Colon (tissue), 2 donors: Measurements from ENCODE around the gene TMEM8B.

ENCODE experiments used
- FAIRE-seq: peaks from 2 replicates; lab custom pipeline; 2012; peaks lifted over from hg19 to GRCh38; lab: Jason Lieb, UNC
- donor health status: control.
- donor health status: control.

Gene TMEM8B

DNA sequence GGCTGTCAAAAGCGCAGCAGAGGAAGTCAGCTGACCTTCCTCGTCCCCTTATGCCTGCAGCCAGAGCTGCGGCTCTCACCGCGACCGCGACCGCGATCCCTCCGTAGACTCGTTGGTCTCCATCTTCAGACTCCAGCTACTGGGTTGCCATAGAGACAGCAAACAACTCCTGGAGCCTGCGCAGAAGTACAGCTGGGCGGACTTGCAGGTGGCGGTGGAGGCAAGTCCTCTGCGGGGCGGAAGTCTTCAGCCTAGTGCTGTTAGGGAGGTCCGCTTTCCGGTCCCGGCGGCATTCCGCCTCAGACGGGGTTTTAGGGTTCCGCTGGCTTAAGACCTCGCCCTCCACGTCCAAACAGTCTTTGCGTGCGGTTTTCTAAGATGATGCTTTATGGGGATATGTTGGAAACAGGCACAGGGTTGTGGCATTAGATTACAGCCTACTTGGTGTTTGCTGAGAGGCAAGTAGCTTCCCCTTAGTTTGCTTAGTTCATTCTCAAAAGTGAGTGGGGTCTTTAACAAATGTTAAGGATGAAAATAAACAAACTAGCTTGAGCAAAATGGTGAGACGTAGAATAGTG, 16.9 kb upstream of the TMEM8B start, which contains the start of gene SPAG8:
Gene SPAG8 (minus strand): TSS at position 238 of the 578 bp plus-strand sequence. CDS start 115 bp downstream, at position 123.
- peak; percentile 14 for FAIRE-seq

DNA sequence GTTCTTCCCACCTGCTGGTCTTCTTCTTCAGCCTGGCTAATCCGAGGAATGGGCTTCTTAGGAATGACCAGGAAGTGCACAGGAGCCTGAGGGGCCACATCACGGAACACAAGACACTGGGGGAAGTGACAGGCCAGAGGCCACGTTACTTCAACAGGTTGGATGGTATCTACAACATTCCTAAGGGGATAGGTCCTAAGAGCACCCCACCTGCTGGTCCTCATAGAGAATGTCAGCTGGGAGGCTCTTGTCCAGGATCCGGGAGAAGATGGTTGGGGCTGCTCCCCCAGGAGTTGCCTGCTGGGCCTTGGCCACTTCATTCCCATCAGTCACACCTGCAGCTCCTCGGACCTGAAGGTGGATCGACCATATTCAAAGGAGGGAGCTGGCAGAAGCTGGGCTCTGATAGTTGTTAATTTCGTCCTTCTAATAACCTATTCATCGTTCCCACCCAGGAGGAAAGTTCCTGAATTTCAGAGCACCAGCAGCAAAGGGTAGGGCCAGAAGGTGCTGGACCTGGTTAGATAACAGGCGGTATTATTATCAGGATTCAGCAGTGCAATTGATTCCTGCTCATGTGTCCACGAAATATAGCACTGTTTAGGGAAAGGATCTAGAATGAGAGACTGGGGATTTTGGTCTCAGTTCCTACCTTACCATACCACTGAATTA, 15.5 kb upstream of the TMEM8B start:
- FAIRE-seq = no peak

DNA sequence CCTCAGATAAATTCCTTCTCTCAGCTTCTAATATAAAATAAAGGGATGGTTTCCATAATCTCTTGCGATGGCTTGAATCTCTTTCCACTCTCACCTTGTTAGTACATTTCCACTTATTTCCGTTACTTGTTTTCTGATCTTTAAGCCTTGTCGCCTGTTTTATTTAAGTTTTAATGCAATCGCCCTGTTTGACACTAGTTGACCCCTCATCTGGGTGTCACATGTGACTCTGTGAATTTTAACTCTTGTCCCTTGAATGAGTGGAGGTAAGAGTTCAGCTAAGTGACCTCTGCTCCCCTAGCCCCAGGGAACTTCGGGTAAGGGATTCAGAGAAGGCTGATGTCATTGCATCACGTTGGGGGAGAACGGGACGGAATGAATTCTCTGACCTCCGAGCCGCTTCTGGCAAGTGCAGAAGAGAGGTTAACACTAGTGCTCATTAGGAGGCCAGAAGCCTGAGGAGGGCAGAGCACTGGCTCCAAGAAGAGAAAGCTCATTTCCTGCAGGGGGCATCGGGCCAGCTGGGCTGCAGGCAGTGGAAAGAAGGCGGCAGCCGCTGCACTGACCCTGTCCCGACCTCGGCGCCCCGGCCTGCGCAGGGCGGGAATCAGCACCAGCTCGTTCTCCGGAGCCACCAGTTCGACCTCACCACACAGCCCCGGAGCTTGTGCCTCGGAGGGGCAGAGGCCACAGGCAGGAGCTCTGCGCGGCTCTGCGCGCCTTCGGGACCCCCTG, 14.8 kb upstream of the TMEM8B start:
- no peak for FAIRE-seq

DNA sequence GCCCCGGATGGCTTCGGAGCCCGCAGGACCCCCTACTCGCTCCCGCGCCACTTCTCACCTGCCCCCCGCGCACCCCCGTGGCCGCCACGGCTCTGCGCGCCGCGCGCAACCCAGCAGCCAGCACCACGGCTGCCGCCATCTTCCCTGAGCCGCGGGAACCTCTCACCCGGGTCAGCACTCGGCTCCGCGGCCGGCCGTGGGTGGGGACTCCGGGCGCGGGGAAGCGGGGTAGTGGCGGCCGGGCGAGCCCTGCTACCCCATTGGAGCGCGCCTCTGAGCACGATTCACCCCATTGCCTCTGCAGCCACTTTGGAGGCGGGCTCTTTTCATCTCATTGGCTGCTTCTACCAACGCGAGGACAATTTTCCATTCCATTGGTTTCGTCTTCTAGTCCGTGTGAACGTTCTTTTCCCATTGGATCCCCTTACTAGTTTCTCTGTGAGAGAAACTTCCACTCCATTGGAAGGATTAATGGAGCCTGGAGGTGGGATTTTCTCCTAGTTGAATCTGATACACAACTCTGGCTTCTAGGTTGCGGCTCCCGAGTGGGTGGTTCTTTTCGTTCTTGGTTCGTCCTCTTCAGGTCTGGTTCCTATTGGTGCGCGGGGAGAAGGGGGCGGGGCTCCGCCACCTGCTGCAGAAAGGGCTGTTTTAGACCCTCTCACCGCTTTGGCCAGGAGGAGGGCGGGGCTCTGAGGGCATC, 14.0 kb upstream of the TMEM8B start, which contains the start of gene HINT2:
Gene HINT2 (minus strand): TSS at position 202 of the 703 bp plus-strand sequence. CDS start 63 bp downstream, at position 139.
- FAIRE-seq = peak; percentile 84

DNA sequence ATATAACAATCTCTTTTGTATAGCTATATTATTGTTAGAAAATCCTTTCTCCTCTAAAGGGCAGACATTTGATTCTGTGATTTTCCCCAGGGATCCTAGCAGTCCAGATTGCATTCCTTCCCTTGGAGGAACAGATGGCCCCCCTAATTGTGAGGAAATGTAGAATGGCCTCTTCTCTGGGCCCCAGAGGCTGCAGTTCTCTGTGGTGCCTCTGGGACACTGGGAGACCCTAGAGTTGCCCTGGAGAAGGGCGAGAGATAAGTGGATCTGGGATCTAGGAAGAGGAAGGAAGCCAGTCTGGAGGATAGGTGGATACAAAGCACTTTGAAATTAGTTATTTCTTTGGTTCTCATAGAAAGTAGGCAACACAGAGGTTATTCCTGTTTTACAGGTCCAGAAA, 12.3 kb upstream of the TMEM8B start:
- FAIRE-seq = no peak

DNA sequence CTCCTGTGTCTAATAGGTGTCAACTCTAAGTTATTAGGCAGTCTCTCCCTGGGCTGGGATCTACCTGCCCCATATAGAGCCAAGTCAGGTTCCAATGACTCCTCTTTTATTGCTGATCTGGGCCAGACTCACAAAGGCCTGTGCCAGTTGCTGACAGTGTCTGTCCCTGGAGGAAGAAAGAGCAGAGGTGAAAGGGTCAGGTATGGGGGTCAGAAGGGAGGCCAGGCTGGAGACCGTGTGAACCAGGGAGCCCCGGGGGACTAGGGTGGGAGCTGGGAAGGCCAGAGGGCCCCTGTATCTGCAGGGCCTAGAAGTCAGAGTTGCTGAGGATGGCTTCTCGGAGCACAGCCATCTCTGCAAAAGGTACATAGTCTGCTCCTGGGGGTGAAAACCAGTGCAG, 10.7 kb upstream of the TMEM8B start:
- no peak for FAIRE-seq

DNA sequence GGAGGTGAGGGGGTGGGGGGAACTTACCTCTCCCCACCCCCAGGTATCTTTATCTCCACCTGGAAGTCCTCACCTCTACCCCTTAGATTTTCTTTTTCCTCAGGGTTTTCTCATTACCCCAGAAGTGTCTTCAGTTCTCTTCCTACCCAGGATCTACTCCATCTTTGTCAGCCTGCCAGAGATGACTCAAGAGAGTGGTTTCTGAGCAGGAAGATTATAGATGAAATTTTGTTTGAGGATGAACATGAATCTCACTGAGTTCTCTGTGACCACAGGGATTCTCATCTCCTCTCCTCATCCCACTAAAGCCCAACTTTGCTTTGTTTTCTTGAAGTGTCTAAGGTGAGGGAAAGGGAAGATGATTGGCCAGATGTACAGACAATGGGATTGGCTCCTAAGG, 9.0 kb upstream of the TMEM8B start:
- FAIRE-seq = no peak

DNA sequence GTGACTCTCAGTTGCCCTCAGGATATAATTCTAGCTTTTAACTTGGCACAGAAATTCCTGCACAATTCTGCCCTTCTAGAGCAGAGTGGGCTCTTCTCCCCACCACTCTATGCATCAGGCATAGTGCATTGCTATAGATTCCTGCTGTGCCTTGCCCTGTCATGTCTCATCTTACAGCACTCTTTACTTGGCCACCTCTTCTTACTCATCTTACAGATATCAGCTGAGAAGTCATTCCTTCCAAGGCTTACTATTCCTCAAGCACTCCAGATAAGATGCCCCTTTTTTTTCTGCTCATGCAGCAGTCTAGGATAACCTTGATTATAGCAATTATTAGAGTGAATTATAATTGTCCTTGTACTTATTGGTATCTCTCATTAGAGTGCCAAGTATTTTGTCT, 6.1 kb upstream of the TMEM8B start:
- no peak for FAIRE-seq

DNA sequence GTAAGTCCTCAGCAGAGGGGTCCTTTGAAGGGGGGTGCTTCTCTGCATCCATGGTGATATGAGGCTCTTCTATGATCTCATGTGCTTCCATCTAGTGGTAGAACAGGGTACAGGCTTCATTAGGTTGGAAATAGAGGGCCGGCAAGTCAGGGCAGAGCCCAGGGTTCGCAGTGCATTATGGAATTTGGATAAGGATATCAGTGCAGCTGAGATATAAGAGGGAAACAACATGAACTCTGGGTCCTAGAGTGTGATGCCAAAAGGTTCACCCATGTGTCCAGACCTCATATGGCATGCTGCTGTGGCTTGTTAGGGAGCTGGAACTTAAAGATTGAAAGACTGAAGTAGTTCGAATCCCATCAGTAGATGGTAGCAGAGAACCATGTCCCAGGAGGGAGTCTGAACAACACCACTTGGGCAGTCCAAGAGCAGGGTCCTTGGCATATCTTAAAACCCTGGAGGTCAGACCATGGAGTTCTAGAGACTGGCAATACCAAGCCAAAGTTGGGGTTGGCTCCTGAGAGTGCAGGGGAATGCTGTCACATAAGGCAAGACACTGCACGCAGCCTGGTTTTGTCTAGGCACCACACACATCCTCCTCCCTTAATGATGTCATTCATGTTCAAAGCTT, 2.8 kb upstream of the TMEM8B start:
- no peak for FAIRE-seq

DNA sequence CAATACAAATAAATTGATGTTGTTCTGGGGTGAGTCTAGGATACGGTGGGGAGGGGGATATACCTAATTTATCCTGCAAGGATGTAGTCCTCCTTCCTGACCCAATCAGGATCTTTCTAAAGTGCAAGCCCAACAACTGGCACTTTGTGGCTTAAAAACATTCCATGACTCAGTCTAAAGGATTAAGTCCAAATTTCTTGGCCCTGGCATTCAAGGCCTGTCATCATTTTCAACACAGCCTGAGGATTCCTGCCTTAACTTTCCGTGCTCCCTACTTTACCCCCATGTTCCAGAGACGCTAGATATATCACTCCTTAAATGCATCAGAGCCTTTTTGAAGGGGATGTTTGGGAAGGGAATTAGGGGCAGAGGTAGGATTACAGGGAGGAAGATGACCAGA, 1.5 kb upstream of the TMEM8B start:
- no peak for FAIRE-seq

DNA sequence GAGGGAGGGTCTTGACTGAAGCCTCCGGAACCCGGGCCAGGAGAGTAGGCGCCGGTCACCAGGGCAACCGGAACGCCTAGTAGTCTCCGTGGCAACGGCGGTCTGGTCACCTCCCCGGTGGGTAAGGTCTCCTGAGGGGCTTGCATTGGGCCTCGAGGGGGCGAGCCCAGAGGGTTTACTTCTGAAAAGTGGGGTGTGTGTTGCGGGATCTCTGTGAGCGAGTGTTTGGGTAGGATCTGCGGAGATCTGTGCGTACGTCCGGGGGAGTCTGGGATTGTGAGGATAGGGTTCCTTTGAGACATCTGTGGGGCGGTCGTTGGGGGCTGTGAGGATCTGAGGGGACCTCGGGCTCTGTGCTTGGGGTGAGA, 328 bp upstream of the TMEM8B start, which contains the start of gene FAM221B:
Gene FAM221B (minus strand): TSS at position 17 of the 368 bp plus-strand sequence. CDS start 2,571 bp downstream, outside the sequence.
- no peak for FAIRE-seq

DNA sequence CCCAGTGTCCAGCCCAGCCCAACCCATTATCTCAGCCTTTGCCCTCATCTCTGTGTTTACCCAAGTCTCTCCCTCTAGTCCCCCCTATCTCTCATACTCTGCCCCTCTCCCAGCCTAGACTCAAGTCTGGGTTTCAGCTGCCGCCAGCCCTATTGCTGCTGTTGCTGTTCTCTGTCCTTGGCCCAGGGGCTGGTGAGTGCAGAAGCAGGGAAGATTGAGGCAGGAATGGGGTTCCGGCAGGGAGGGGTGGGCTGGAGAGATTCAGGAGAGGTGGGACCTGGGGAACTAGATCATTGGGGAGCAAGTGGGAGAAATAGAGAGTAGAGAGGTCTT, 702 bp downstream of the TMEM8B start:
- FAIRE-seq = no peak

DNA sequence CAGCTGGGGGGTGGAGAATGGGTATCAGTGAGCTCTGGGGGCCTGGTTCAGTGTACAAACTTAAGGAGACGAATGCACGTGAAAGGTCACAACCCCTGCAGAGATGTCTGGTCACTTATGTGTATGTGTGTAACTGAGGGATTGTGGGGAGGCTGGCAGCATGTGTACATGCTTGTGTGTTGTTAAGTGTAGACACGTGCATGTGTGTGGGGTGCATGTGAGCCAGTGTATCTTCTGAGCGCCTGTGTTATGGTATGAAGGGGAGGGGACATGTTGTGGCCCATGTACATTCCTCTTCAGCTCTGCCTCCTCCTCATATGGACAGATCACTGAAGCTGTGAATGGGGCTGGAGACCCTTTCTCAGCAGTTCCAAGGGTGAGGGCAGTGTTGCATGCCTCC, 2.0 kb downstream of the TMEM8B start:
- no peak for FAIRE-seq

DNA sequence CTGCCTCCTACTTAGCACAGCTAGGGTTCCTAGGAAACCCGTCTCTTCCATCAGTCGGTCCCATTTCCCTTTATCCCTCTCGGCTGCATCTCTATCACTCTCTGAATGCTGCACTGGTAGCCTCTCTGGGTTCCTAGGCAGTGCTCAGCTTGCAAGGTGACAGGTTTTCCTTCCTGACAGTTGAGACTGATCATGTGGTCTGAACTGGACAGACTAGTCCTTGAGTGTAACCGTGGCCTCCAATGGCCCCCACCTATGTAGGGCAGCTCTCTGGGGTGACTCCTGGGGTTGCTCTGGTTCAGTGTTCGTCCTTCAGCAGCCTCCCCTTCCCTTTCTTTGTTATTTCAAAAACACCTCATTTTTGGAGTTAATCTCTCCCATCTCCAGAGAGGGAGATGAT, 3.8 kb downstream of the TMEM8B start:
- no peak for FAIRE-seq

DNA sequence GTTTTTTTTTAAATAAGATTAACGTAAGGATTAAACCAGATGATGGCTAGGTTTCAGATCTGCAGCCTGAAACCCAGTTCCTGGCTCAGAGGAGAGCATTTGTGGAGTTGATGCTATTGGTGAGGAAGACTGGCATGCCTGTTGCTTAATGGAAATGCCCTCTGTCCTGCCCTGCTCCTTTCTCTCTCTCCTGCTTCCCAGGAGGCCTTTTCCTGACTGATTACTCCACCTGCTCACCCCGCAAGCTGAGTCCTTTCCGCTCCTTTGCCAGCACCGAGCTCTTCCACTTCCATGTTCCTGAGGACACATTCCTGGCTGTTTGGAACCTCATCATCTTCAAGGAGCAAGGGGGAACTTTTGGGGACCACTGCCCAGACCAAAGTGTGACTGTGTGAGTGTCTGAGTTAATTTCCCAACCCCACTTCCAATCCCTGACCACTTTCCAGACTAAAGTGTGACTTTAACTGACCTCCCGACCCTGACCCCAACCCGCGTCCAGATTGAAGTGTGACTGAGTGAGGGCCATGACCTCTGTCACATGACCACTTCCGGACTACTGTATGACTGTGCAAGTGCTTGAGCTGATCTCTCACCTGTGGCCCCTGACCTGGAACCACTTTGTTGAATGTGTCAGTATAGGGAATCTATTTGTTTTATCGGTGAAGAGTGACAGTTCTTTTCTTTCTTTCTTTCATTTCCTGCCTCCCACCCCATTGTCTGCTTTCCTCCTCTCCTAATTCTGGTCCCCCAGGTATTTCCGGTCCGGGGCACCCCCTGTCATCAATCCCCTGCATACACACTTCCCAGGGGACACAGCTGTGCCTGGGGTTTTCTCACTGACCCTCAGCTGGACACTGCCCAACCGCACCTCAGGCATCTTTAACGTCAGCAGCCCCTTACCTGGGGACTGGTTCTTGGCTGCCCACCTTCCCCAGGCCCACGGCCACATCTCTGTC, 5.5 kb downstream of the TMEM8B start:
- no peak for FAIRE-seq

DNA sequence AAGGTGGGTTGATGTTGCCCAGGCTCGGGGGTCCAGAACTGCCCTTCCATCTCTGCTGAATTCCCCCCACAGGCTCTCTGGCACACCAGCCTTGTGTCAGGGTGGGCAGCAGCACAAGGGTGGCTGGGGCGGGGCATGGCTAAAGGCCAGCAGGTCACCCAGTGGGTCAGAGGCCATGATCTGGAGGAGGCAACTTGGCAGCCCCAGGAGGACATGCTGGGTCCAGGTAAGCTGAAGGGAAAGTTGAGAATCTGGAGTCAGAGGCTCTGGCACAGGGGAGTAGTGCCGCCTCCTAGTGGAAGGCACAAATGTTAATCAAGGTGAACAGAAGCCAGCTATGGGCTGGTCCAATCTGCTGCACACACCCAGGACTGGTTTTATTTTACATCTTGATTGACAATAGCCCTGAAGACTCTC, 6.2 kb downstream of the TMEM8B start:
- no peak for FAIRE-seq

DNA sequence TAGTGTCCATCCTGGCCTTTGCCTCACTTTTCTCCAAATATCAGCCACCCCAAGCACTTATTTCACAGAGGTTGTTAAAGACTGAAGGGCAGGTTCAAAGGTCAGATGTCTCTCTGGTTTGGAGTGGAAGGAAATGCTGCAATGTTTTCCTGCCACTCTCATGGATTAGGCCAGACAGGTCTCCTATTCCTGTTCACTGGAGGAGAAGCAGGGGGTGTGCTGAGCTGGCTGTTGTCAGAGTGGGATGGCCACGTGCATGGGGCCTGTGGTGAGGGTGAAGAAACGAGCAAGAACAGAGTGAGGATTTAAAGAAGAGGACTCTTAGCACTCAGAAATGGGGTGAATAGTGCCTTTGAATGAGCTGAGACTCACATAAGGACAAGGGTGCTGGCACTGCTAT, 6.7 kb downstream of the TMEM8B start:
- FAIRE-seq = no peak

DNA sequence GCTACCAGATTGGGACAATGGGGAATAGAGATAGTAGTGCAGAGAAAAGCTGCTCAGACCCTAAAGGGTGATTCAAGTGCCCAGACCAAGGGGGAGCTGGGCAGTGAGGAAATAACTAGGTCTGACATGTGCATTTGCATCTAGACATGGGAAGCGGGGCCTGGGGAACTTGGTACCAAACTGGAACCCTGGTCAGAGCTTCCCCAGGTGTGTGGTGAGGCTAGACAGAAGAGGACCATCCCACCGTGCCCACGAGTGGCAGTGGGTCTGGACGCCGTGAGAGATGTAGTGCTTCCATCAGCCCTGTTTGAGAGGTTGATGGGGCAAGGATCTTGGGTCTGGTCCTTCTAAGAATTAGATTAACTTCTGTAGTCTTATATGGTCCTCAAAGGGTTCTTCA, 7.6 kb downstream of the TMEM8B start:
- FAIRE-seq = no peak

DNA sequence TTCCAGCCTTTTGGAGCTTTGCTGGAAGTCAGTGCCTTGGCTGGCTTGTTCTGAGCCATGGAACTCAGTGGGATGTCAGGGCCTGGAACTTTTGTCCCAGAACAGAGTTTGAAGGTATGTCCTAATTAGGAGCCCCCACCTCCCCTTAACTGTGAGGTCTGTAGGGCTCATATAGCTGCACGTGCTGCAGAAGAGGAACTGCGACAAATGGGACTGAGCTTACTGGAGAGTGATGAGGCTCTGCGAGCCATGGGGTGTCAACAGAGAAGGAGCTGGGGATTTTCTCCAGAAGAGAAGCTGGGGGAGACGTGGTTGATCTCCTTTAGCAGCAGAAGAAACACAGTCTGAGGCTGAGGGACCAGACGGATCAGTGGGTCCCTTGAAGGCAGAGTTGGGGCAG, 10.9 kb downstream of the TMEM8B start:
- no peak for FAIRE-seq

DNA sequence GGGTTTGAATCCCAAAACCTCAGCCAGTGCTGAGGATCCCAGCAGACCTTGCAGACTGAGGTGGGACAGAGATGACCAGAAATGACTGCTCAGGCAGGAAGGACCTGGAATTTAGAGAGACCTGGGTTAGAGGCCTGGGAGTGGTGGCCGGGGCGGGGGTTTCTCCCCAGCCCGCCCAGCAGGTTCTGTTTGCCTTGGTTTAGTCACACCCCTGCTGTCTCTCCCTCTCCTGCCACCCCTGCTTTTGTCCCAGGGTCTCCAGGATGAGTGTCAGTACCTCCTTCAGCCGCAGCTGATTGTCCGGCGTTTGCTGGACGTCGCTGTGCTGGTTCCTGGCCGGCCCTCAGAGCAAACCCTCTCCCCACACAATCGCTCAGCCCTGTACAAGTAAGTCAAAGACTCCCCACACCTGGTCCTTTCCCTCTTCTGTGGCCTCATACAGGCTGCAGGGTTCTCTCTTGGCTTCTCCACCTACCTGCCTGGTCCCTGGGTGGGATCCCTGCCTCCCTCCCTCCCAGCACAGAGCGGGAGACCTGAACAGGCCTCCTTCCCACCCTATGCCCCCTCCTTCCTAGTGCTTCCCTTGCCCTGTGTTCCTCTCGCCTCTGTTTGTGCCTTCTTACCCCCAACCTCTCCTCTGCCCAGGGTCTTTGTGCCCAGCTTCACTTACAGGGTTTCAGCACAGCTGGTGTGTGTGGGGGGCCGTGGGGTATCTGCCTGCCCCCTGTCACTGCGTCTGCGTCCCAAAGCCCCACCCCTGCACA, 12.0 kb downstream of the TMEM8B start:
- FAIRE-seq = no peak

DNA sequence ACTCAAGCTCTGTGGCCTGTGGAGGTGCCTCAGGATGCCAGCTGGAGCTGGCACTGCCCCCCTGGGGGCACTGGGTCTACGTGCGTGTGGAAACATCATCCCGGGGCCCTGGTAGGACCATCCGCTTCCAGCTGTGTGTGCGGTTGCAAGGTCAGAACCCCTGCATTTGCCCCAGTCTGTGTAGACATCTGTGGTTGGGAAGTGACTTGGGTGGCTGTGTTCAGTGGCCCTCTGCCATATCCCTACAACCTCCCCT, 12.5 kb downstream of the TMEM8B start:
- no peak for FAIRE-seq
